ENCODE data around the gene SULT1A1.
"Not testable (repeated sequence)": the region's sequence is repeated elsewhere in the genome, so short reads cannot be mapped to it uniquely, and the experiment has no call there.

SULT1A1 gene

GRCh38 chr16:28567292-28567691 lies 42.6 kb downstream of the SULT1A1 start:
- TF ChIP-seq, protein P1, sequence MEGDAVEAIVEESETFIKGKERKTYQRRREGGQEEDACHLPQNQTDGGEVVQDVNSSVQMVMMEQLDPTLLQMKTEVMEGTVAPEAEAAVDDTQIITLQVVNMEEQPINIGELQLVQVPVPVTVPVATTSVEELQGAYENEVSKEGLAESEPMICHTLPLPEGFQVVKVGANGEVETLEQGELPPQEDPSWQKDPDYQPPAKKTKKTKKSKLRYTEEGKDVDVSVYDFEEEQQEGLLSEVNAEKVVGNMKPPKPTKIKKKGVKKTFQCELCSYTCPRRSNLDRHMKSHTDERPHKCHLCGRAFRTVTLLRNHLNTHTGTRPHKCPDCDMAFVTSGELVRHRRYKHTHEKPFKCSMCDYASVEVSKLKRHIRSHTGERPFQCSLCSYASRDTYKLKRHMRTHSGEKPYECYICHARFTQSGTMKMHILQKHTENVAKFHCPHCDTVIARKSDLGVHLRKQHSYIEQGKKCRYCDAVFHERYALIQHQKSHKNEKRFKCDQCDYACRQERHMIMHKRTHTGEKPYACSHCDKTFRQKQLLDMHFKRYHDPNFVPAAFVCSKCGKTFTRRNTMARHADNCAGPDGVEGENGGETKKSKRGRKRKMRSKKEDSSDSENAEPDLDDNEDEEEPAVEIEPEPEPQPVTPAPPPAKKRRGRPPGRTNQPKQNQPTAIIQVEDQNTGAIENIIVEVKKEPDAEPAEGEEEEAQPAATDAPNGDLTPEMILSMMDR (IDR thresholded peaks at IDR 0.05; ENCODE audit: low read depth, low read length): no peak
- no peak overlapping the region for H3K4me3 ChIP-seq (ENCODE audit: low read depth, low read length)

GRCh38 chr16:28566233-28566925 lies 43.5 kb downstream of the SULT1A1 start:
- not testable (repeated sequence) for H3K4me3 ChIP-seq (ENCODE audit: low read depth, low read length)

- no peak overlapping the region for H3K4me3 ChIP-seq (ENCODE audit: low read depth, low read length)
- TF ChIP-seq, protein P1 (IDR thresholded peaks at IDR 0.05; ENCODE audit: low read depth, low read length): no peak
Measured at GRCh38 chr16:28563218-28563617, 46.6 kb downstream of the SULT1A1 start.

GRCh38 chr16:28562199-28562598 lies 47.6 kb downstream of the SULT1A1 start:
- H3K4me3 ChIP-seq (ENCODE audit: low read depth, low read length): no peak overlapping the region

DNA sequence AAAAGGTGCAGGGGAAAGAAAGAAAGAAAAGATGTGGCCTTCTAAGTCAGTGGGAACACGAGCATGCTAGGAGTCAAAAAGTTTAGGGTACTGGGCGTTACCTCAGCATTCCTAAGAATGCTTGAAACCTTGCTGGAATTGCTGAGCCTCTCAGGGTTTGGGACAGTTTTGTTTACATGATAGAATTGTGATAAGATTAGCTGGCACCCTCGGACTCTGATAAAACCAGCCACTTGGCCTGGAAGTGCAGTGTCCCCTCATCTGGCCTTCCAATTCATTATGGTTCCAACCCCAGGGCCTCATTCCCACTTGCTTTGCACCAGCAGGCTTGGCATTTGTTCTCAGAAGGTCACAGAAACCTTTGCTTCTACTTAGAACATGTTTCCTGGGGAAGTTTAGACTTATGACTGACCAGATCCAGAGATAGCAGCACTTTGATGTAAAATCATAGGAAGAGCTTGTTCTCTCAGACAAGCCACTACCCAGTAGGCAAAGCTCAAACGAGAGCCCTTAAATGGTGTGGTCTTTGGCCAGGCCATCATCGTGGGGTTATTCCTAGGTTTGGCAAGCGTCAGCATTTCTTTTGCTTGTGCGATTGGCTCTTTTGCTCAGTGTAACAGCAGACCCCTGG lies 48.2 kb downstream of the SULT1A1 start:
- no peak overlapping the region for H3K4me3 ChIP-seq (ENCODE audit: low read depth, low read length)
- TF ChIP-seq, protein P1 (IDR thresholded peaks at IDR 0.05; ENCODE audit: low read depth, low read length): no peak

More at GRCh38 chr16:28562199-28562598, 47.6 kb downstream of the SULT1A1 start:
- TF ChIP-seq, protein P1 (IDR thresholded peaks at IDR 0.05; ENCODE audit: low read depth, low read length): no peak

DNA sequence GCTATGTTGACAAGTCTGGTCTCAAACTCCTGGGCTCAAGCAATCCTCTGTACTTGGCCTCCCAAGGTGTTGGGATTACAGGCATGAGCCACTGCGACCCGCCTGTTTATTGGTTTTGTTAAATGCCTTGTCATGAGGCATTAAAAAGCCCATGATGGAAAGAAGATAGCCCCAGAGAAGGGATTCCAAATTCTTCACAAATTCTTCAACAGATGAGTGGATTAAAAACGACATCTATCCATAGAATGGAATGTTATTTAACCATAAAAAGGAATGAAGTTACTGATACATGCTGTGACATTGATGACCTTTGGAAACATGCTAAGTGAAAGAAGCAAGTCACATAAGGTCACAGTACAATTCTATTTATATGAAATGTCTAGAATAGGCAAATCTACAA lies 51.4 kb downstream of the SULT1A1 start:
- TF ChIP-seq, protein P1 (IDR thresholded peaks at IDR 0.05; ENCODE audit: low read depth, low read length): no peak
- H3K4me3 ChIP-seq (ENCODE audit: low read depth, low read length): no peak overlapping the region

DNA sequence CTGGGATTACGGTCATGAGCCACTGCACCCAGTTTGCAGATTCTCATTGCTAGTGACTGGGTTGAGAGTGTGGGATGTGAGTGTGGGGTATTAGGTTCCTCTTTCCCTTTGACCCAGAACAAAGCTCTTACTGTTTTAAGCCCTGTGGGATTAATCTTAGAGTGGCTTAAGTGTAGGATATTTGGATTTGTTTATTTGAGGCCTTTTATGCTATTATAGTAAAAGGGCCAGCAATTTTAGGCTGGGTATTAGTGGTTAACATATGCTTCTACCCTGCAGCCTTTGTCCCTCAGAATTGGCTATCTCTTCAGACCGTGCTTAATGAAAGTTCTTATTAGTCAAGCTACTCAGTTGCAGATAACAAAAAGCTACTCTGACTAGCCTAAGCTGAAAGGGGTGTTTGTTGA lies 52.9 kb downstream of the SULT1A1 start:
- no peak overlapping the region for H3K4me3 ChIP-seq (ENCODE audit: low read depth, low read length)
- TF ChIP-seq, protein P1 (IDR thresholded peaks at IDR 0.05; ENCODE audit: low read depth, low read length): no peak
